ENCODE results near the gene DHRSX. TPM values are rescaled to one million over a fixed set of nuclear protein-coding genes. Genes with fewer than 3 reads are reported as not detected.

Gene DHRSX
- total RNA-seq, 1 donor from 2014 or later: 34.2 TPM

- no peak for DNase-seq (ENCODE audit: extremely low spot score, unreplicated experiment)
- peaks cover 25% of the 10 kb centered on the region for H3K4me1 Mint-ChIP-seq (ENCODE audit: unreplicated experiment)
- peak overlapping the region; percentile 79 for H3K4me3 Mint-ChIP-seq
These were observed 98.5 kb downstream of the DHRSX start for GRCh38 chrX:2402361-2402690.

DNA sequence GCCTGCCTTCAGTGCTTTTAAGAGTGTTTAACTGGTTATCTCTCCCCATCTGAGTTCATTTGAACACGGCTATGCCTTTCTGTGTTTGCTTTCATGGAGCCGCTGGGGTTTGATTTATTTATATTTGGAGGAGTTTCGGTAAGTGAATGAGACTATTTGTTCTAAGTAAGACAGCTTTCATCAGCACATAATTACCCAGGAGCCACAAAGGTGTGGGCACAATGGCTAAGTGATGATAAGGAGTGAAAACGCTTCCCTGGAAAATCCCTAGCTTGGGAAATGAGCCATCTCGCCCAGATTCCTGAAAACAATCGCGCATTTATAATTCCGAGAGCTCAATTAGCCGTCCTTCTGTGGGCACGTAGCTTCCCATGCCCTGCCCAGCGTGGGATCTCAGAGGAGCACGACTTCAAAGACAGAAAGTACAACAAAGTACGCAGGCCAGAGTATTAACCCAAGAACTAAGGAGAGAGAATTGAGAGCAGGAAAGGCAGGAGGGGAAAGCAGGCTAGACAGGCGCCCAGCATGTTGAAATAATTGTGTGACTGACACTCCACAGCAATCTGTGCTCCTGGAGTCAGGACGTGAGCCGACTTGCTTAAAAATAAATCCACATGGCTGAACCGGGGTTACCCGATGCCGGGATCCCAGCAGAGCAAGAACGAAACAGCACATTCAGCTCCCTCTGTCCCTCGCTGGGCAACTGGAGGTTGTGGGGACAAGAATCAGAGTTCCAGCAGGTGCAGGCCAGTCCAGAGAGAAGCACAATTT is 99.0 kb downstream of the DHRSX start:
- TF ChIP-seq, protein P1, sequence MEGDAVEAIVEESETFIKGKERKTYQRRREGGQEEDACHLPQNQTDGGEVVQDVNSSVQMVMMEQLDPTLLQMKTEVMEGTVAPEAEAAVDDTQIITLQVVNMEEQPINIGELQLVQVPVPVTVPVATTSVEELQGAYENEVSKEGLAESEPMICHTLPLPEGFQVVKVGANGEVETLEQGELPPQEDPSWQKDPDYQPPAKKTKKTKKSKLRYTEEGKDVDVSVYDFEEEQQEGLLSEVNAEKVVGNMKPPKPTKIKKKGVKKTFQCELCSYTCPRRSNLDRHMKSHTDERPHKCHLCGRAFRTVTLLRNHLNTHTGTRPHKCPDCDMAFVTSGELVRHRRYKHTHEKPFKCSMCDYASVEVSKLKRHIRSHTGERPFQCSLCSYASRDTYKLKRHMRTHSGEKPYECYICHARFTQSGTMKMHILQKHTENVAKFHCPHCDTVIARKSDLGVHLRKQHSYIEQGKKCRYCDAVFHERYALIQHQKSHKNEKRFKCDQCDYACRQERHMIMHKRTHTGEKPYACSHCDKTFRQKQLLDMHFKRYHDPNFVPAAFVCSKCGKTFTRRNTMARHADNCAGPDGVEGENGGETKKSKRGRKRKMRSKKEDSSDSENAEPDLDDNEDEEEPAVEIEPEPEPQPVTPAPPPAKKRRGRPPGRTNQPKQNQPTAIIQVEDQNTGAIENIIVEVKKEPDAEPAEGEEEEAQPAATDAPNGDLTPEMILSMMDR (conservative IDR thresholded peaks at IDR 0.05): no peak

More at GRCh38 chrX:2402361-2402690, 98.5 kb downstream of the DHRSX start:
- TF ChIP-seq, protein P1 (conservative IDR thresholded peaks at IDR 0.05): no peak
- peak overlapping the region; percentile 85 for H3K27ac Mint-ChIP-seq
- H3K36me3 Mint-ChIP-seq: peaks cover 15% of the 10 kb centered on the region
- H3K27me3 Mint-ChIP-seq: no peaks in the 10 kb centered on the region
- H3K9me3 Mint-ChIP-seq: no peaks in the 10 kb centered on the region

GRCh38 chrX:2401201-2401589 is 99.6 kb downstream of the DHRSX start:
- no peaks in the 10 kb centered on the region for H3K27me3 Mint-ChIP-seq
- peaks cover 26% of the 10 kb centered on the region for H3K4me1 Mint-ChIP-seq (ENCODE audit: unreplicated experiment)
- DNase-seq (ENCODE audit: extremely low spot score, unreplicated experiment): no peak
- peaks cover 7% of the 10 kb centered on the region for H3K36me3 Mint-ChIP-seq
- TF ChIP-seq, protein P1 (conservative IDR thresholded peaks at IDR 0.05): no peak
- peak overlapping the region; percentile 79 for H3K4me3 Mint-ChIP-seq
- peak overlapping the region; percentile 85 for H3K27ac Mint-ChIP-seq
- no peaks in the 10 kb centered on the region for H3K9me3 Mint-ChIP-seq

More for the DNA sequence above, 99.0 kb downstream of the DHRSX start:
- Mint-ChIP-seq H3K4me1 (ENCODE audit: unreplicated experiment) (peaks cover 26% of the 10 kb centered on the region), H3K27me3 (no peaks in the 10 kb centered on the region), H3K36me3 (peaks cover 10% of the 10 kb centered on the region), H3K27ac (peak overlapping the region; percentile 85), H3K9me3 (no peaks in the 10 kb centered on the region), H3K4me3 (peak overlapping the region; percentile 79)
- no peak for DNase-seq (ENCODE audit: extremely low spot score, unreplicated experiment)

- H3K4me1 Mint-ChIP-seq (ENCODE audit: unreplicated experiment): peaks cover 25% of the 10 kb centered on the region
- no peaks in the 10 kb centered on the region for H3K9me3 Mint-ChIP-seq
- no peak overlapping the region for H3K4me3 Mint-ChIP-seq
- H3K27me3 Mint-ChIP-seq: no peaks in the 10 kb centered on the region
- peaks cover 10% of the 10 kb centered on the region for H3K36me3 Mint-ChIP-seq
- DNase-seq (ENCODE audit: extremely low spot score, unreplicated experiment): no peak
- TF ChIP-seq, protein P1 (conservative IDR thresholded peaks at IDR 0.05): no peak
- H3K27ac Mint-ChIP-seq: peak overlapping the region; percentile 13
These were observed 102.6 kb downstream of the DHRSX start for GRCh38 chrX:2398064-2398656.

GRCh38 chrX:2397229-2398063 is 103.3 kb downstream of the DHRSX start:
- H3K4me1 Mint-ChIP-seq (ENCODE audit: unreplicated experiment): peaks cover 25% of the 10 kb centered on the region
- peaks cover 10% of the 10 kb centered on the region for H3K36me3 Mint-ChIP-seq
- no peak overlapping the region for H3K4me3 Mint-ChIP-seq
- H3K27me3 Mint-ChIP-seq: no peaks in the 10 kb centered on the region
- DNase-seq (ENCODE audit: extremely low spot score, unreplicated experiment): no peak
- TF ChIP-seq, protein P1 (conservative IDR thresholded peaks at IDR 0.05): no peak
- no peaks in the 10 kb centered on the region for H3K9me3 Mint-ChIP-seq
- H3K27ac Mint-ChIP-seq: peak overlapping the region; percentile 13
